Thoracic aorta (tissue), 2 donors: ENCODE data around the gene MEOX1. TPM values are rescaled to one million over a fixed set of nuclear protein-coding genes. Genes with fewer than 3 reads are reported as not detected.

Experiments used
- ATAC-seq: fragments of 150-250 bp; one replicate; pipeline ENCODE4 v1.8.0; 2017; ENCODE audit warnings: low read depth; ENCODE audit not compliant: insufficient number of reproducible peaks, low FRiP score
- DNase-seq: peaks from one replicate; pipeline ENCODE4 v3.0.0-alpha.2; 2020; ENCODE audit warnings: low spot score
- H3K27ac ChIP-seq, 2 donors: fragments of 200-600 bp; sonication (generic); 1 replicate in 1 of 2; 2 replicates in 1 of 2; pipeline ENCODE4 v1.5.1; 2016; ENCODE audit warnings: mild to moderate bottlenecking in 2 of 2, moderate library complexity in 2 of 2
- H3K27me3 ChIP-seq: fragments of 200-600 bp; sonication (generic); replicated peaks from 2 replicates; pipeline ENCODE4 v1.6.0; 2016; ENCODE audit warnings: mild to moderate bottlenecking; ENCODE audit not compliant: insufficient read depth
- H3K36me3 ChIP-seq: fragments of 200-600 bp; sonication (generic); one replicate; pipeline ENCODE4 v1.5.1; 2016
- H3K4me1 ChIP-seq, 2 donors: fragments of 200-600 bp; sonication (generic); 1 replicate in 1 of 2; 2 replicates in 1 of 2; pipeline versions ENCODE4 v1.5.1 to v1.6.0; 2016; ENCODE audit warnings: low read depth in 2 of 2, mild to moderate bottlenecking in 1 of 2; ENCODE audit not compliant: control insufficient read depth in 1 of 2
- H3K4me3 ChIP-seq: fragments of 200-600 bp; sonication (generic); 2 replicates; pipeline ENCODE4 v1.5.1; 2016; ENCODE audit warnings: mild to moderate bottlenecking
- H3K9me3 ChIP-seq: fragments of 200-600 bp; sonication (generic); 2 replicates; pipeline ENCODE4 v1.5.1; 2016
- total RNA-seq, 2 donors: library from RNA; depleted of rRNA; stranded (reverse); fragments of >200 nt; gene quantifications; one replicate each; pipeline versions ENCODE4 v1.1.0 to v1.2.3, GENCODE V29; 2016
- TF ChIP-seq, protein P1 (sequence below): fragments of 200-600 bp; sonication (generic); IDR thresholded peaks from one replicate; pipeline ENCODE4 v1.5.1; 2019; ENCODE audit warnings: antibody characterized with exemption

Gene MEOX1
- total RNA-seq, 2 donors from 2014 or later, result 3.0 to 5.4 TPM

DNA sequence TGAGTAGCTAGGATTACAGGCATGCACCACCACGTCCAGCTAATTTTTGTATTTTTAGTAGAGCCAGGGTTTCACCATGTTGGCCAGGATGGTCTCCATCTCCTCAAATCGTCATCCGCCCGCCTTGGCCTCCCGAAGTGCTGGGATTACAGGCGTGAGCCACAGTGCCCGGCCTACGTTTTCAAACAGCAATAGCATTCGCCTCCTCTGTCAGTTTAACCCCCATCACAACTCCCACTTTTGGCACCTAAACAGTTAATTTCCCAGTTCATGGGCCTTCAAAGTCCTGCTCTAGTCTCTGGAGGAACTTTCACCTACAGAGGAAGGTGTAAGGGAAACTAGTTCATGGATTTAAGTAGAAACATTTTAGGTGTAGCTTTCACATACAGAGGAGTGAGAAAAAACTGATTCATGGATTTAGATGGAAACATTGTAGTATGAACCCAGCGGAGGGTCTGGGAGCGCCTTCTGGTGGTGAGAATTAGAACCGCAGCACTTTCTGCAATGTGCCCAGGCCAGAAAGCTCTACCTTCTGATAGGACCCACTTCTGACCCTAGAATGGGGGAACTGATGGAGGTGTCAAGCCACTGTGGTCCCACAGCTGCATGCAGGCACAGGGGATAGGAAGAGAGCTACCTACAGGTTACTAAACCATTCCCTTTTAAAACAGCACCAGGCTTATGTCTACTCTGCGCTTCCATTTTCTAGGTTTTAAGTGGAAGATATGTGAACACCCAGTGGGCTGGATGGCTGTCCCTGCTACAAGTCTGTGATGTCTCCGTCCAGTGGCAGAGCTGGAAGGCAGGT lies 12.0 kb upstream of the MEOX1 start:
- ATAC-seq (no peak), DNase-seq (peak; percentile 35)
- Histone ChIP-seq H3K27me3 (no peaks in the 10 kb centered on the region), H3K36me3 (no peaks in the 10 kb centered on the region), H3K9me3 (no peaks in the 10 kb centered on the region), H3K4me3 (no peak overlapping the region), H3K27ac (no peak overlapping the region), H3K4me1 (peaks cover 0 to 16% of the 10 kb centered on the region in 2 donors)
- TF ChIP-seq, protein P1, sequence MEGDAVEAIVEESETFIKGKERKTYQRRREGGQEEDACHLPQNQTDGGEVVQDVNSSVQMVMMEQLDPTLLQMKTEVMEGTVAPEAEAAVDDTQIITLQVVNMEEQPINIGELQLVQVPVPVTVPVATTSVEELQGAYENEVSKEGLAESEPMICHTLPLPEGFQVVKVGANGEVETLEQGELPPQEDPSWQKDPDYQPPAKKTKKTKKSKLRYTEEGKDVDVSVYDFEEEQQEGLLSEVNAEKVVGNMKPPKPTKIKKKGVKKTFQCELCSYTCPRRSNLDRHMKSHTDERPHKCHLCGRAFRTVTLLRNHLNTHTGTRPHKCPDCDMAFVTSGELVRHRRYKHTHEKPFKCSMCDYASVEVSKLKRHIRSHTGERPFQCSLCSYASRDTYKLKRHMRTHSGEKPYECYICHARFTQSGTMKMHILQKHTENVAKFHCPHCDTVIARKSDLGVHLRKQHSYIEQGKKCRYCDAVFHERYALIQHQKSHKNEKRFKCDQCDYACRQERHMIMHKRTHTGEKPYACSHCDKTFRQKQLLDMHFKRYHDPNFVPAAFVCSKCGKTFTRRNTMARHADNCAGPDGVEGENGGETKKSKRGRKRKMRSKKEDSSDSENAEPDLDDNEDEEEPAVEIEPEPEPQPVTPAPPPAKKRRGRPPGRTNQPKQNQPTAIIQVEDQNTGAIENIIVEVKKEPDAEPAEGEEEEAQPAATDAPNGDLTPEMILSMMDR, result peak; percentile 96

- no peak overlapping the region for H3K4me3 ChIP-seq
- TF ChIP-seq, protein P1, result no peak
- DNase-seq, result no peak
These were observed 10.2 kb upstream of the MEOX1 start for GRCh38 chr17:43671755-43672519.

DNA sequence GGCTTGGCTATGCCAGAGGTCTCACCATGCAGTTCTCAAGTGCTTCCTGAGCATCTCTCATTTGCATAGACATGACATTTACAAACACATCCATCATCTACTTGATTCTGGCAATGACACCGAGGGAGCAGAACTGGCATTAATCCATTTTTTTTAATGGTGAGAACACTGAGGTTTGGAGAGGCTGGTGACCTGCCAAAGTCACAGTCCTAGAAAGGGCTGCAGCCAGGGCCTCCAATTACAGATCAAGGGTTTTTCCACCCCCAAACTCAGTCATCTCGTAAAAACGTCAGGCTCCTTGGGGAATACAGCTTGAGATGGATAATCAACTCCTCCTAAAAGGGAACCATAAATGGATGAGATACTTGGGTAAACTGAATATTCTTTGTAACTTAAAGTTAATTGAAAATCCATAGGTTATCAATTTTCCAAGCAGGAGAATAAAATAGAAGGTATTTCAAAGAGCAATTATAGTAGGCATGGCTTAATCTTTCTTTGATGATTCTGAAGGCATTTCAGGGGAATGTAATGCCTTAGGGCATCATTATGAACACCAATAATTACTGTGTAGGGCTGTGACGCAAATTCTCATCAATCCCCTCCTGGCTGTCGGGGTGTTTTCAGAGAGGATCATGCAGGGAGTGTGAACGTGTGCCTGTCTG lies 9.4 kb upstream of the MEOX1 start:
- DNase-seq (no peak), ATAC-seq (no peak)
- Histone ChIP-seq H3K27ac (no peak overlapping the region), H3K36me3 (no peaks in the 10 kb centered on the region), H3K4me1 (peaks cover 0 to 16% of the 10 kb centered on the region in 2 donors), H3K27me3 (no peaks in the 10 kb centered on the region), H3K4me3 (no peak overlapping the region), H3K9me3 (no peaks in the 10 kb centered on the region)
- TF ChIP-seq, protein P1, result no peak

More at GRCh38 chr17:43671755-43672519, 10.2 kb upstream of the MEOX1 start:
- no peaks in the 10 kb centered on the region for H3K36me3 ChIP-seq
- H3K9me3 ChIP-seq, result no peaks in the 10 kb centered on the region
- no peak for ATAC-seq
- peaks cover 0 to 16% of the 10 kb centered on the region in 2 donors for H3K4me1 ChIP-seq
- H3K27me3 ChIP-seq, result no peaks in the 10 kb centered on the region
- H3K27ac ChIP-seq, result no peak overlapping the region

DNA sequence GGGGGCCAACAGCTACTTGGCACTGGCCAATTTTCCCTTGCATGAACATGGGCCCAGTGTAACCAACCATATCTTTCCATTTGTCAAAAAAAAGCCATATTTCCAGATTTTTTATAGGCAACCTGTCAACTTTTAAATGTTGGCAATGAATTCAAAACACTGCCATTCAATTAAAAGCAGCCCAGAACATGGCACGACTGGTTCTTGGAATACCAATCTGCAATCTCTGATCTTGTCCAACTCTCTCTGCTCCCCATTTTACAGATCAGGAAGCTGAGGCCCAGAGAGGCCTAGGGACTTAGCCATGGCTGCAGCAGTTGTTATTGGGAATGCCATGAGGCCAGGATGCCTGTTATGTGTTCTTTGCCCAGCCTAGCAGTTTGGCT lies 8.9 kb upstream of the MEOX1 start:
- DNase-seq (no peak), ATAC-seq (no peak)
- Histone ChIP-seq H3K4me1 (peaks cover 0 to 16% of the 10 kb centered on the region in 2 donors), H3K27ac (no peak overlapping the region), H3K36me3 (no peaks in the 10 kb centered on the region), H3K9me3 (no peaks in the 10 kb centered on the region), H3K27me3 (no peaks in the 10 kb centered on the region), H3K4me3 (no peak overlapping the region)
- TF ChIP-seq, protein P1, result no peak
